Glutamatergic neuron (in vitro differentiated cells): ENCODE measurements around the gene GNG5. TPM values are rescaled to one million over a fixed set of nuclear protein-coding genes. Genes with fewer than 3 reads are reported as not detected.
"Not testable (repeated sequence)": the region's sequence is repeated elsewhere in the genome, so short reads cannot be mapped to it uniquely, and the experiment has no call there.

Experiments used
- DNase-seq: peaks from one replicate; pipeline ENCODE4 v3.0.0; 2022
- H3K27ac Mint-ChIP-seq: one replicate; pipeline ENCODE4 v1.8.0; 2020; ENCODE audit warnings: mild to moderate bottlenecking, mixed read lengths, inconsistent platforms; ENCODE audit not compliant: unreplicated experiment
- H3K27me3 Mint-ChIP-seq: one replicate; pipeline ENCODE4 v1.8.0; 2020; ENCODE audit warnings: mild to moderate bottlenecking, moderate library complexity, mixed read lengths, inconsistent platforms; ENCODE audit not compliant: unreplicated experiment
- H3K36me3 Mint-ChIP-seq: one replicate; pipeline ENCODE4 v1.8.0; 2020; ENCODE audit warnings: mild to moderate bottlenecking, mixed read lengths, inconsistent platforms; ENCODE audit not compliant: unreplicated experiment
- H3K4me1 Mint-ChIP-seq: one replicate; pipeline ENCODE4 v1.8.0; 2020; ENCODE audit warnings: mild to moderate bottlenecking, low read depth, mixed read lengths, inconsistent platforms; ENCODE audit not compliant: unreplicated experiment
- H3K4me3 Mint-ChIP-seq: one replicate; pipeline ENCODE4 v1.8.0; 2020; ENCODE audit warnings: mild to moderate bottlenecking, mixed read lengths, inconsistent platforms; ENCODE audit not compliant: unreplicated experiment
- H3K9me3 Mint-ChIP-seq: one replicate; pipeline ENCODE4 v1.8.0; 2020; ENCODE audit warnings: mild to moderate bottlenecking, moderate library complexity, mixed read lengths, inconsistent platforms; ENCODE audit not compliant: unreplicated experiment
- CTCF ChIP-seq: fragments of 200-600 bp; sonication (generic); IDR thresholded peaks from one replicate; pipeline ENCODE4 v1.5.0; 2021; ENCODE audit not compliant: partially characterized antibody, unreplicated experiment
- total RNA-seq: library from RNA; stranded (reverse); fragmentation: NEBNext Ultra II Directional; extraction: Animal tissue kit (Norgen Biotek cat#: 25700); gene quantifications from one replicate; pipeline ENCODE4 v1.2.1, GENCODE V29; 2021; ENCODE audit not compliant: unreplicated experiment

The GNG5 gene
- total RNA-seq, 1 donor from 2014 or later = 101 TPM

GRCh38 chr1:84509029-84509428 is 2.6 kb upstream of the GNG5 start:
- H3K4me3 Mint-ChIP-seq = no peak overlapping the region
- no peak for TF ChIP-seq CTCF
- peaks cover 5% of the 10 kb centered on the region for H3K36me3 Mint-ChIP-seq
- no peak for DNase-seq
- no peak overlapping the region for H3K27ac Mint-ChIP-seq
- H3K9me3 Mint-ChIP-seq = peaks cover 6% of the 10 kb centered on the region
- peaks cover 4% of the 10 kb centered on the region for H3K27me3 Mint-ChIP-seq
- H3K4me1 Mint-ChIP-seq = peaks cover 3% of the 10 kb centered on the region

GRCh38 chr1:84508510-84508909 is 2.1 kb upstream of the GNG5 start:
- TF ChIP-seq CTCF = no peak
- no peak overlapping the region for H3K27ac Mint-ChIP-seq
- H3K4me3 Mint-ChIP-seq = no peak overlapping the region
- no peak for DNase-seq
- peaks cover 3% of the 10 kb centered on the region for H3K4me1 Mint-ChIP-seq
- H3K9me3 Mint-ChIP-seq = peaks cover 6% of the 10 kb centered on the region
- H3K36me3 Mint-ChIP-seq = peaks cover 5% of the 10 kb centered on the region
- peaks cover 4% of the 10 kb centered on the region for H3K27me3 Mint-ChIP-seq

- H3K27me3 Mint-ChIP-seq, DNase-seq, H3K9me3 Mint-ChIP-seq, H3K27ac Mint-ChIP-seq, H3K4me3 Mint-ChIP-seq, H3K36me3 Mint-ChIP-seq, H3K4me1 Mint-ChIP-seq: not testable (repeated sequence)
Observed at GRCh38 chr1:84507887-84508286, 1.5 kb upstream of the GNG5 start.

GRCh38 chr1:84506729-84507453 is 510 bp upstream of the GNG5 start:
- Mint-ChIP-seq H3K4me3 (peak overlapping the region; percentile 95), H3K27ac (peak overlapping the region; percentile 64), H3K9me3 (peaks cover 6% of the 10 kb centered on the region), H3K27me3 (peaks cover 4% of the 10 kb centered on the region), H3K36me3 (peaks cover 5% of the 10 kb centered on the region), H3K4me1 (peaks cover 9% of the 10 kb centered on the region)
- DNase-seq = peak; percentile 81
- no peak for TF ChIP-seq CTCF

- peak overlapping the region; percentile 93 for H3K27ac Mint-ChIP-seq
- H3K27me3 Mint-ChIP-seq = peaks cover 4% of the 10 kb centered on the region
- peak; percentile 73 for DNase-seq
- H3K4me1 Mint-ChIP-seq = peaks cover 17% of the 10 kb centered on the region
- H3K9me3 Mint-ChIP-seq = peaks cover 8% of the 10 kb centered on the region
- peak overlapping the region; percentile 99 for H3K4me3 Mint-ChIP-seq
- TF ChIP-seq CTCF = no peak
- peaks cover 5% of the 10 kb centered on the region for H3K36me3 Mint-ChIP-seq
Observed at GRCh38 chr1:84505493-84506001, 834 bp downstream of the GNG5 start.
